GM23338 (cell line): ENCODE data around the gene SLC27A4. TPM values are rescaled to one million over a fixed set of nuclear protein-coding genes. Genes with fewer than 3 reads are reported as not detected.

Experiments used
- ATAC-seq: fragments of 200-7000 bp; cut with Tn5 transposase; 3 replicates; pipeline ENCODE4 v1.9.1; 2020
- DNase-seq: peaks from one replicate; pipeline ENCODE4 v3.0.0-alpha.2; 2015; ENCODE audit warnings: low spot score
- H2AFZ ChIP-seq: fragments of 200-600 bp; sonication (generic); 2 replicates; pipeline ENCODE4 v1.8.0; 2016; ENCODE audit warnings: antibody characterized with exemption, mild to moderate bottlenecking, moderate library complexity
- H3F3A ChIP-seq: fragments of 200-600 bp; sonication (generic); replicated peaks from 2 replicates; pipeline ENCODE4 v1.8.0; 2017; ENCODE audit warnings: antibody characterized with exemption, mixed run types, low read depth
- H3K27ac ChIP-seq: fragments of 200-600 bp; sonication (generic); 2 replicates; pipeline ENCODE4 v1.6.1; 2016; ENCODE audit warnings: low read depth
- H3K27me3 ChIP-seq: fragments of 200-600 bp; sonication (generic); 2 replicates; pipeline ENCODE4 v1.8.0; 2016; ENCODE audit warnings: mild to moderate bottlenecking, mixed run types, moderate library complexity; ENCODE audit not compliant: insufficient read depth
- H3K36me3 ChIP-seq: fragments of 200-600 bp; sonication (generic); 2 replicates; pipeline ENCODE4 v1.8.0; 2016; ENCODE audit warnings: mild to moderate bottlenecking; ENCODE audit not compliant: insufficient read depth
- H3K4me1 ChIP-seq: fragments of 200-600 bp; sonication (generic); 2 replicates; pipeline ENCODE4 v1.8.0; 2016; ENCODE audit warnings: mild to moderate bottlenecking, moderate library complexity; ENCODE audit not compliant: insufficient read depth
- H3K4me2 ChIP-seq: fragments of 200-600 bp; sonication (generic); 2 replicates; pipeline ENCODE4 v1.7.1; 2017; ENCODE audit warnings: mixed run types
- H3K4me3 ChIP-seq: fragments of 200-600 bp; sonication (generic); 2 replicates; pipeline ENCODE4 v1.6.1; 2016; ENCODE audit warnings: mixed run types
- H3K79me2 ChIP-seq: fragments of 200-600 bp; sonication (generic); replicated peaks from 2 replicates; pipeline ENCODE4 v1.8.0; 2017; ENCODE audit warnings: mild to moderate bottlenecking; ENCODE audit not compliant: insufficient read depth
- H3K9me2 ChIP-seq: fragments of 200-600 bp; sonication (generic); 2 replicates; pipeline ENCODE4 v1.8.0; 2017; ENCODE audit not compliant: insufficient read depth
- H4K20me1 ChIP-seq: fragments of 200-600 bp; sonication (generic); replicated peaks from 2 replicates; pipeline ENCODE4 v1.8.0; 2017; ENCODE audit warnings: mild to moderate bottlenecking; ENCODE audit not compliant: insufficient read depth
- H3K27ac Mint-ChIP-seq: 2 replicates; pipeline ENCODE4 v1.8.0; 2020; ENCODE audit warnings: inconsistent platforms, mild to moderate bottlenecking, moderate library complexity, mixed read lengths
- H3K27me3 Mint-ChIP-seq: 3 replicates; pipeline ENCODE4 v1.8.0; 2022; ENCODE audit warnings: low read depth, mild to moderate bottlenecking, moderate library complexity, mixed read lengths, inconsistent platforms; ENCODE audit not compliant: insufficient read depth, poor library complexity
- H3K36me3 Mint-ChIP-seq: 3 replicates; pipeline ENCODE4 v1.8.0; 2021; ENCODE audit warnings: low read depth, mild to moderate bottlenecking, inconsistent platforms, moderate library complexity, mixed read lengths
- H3K4me1 Mint-ChIP-seq: 3 replicates; pipeline ENCODE4 v1.8.0; 2020; ENCODE audit warnings: mild to moderate bottlenecking, inconsistent platforms, mixed read lengths
- H3K4me3 Mint-ChIP-seq: 3 replicates; pipeline ENCODE4 v1.8.0; 2021; ENCODE audit warnings: moderate library complexity, mild to moderate bottlenecking, inconsistent platforms, mixed read lengths
- H3K9me3 Mint-ChIP-seq: 3 replicates; pipeline ENCODE4 v1.8.0; 2020; ENCODE audit warnings: moderate library complexity, mild to moderate bottlenecking, inconsistent platforms, mixed read lengths
- CREB1 ChIP-seq: fragments of 250-450 bp; sonication (Bioruptor Pico); IDR thresholded peaks from 2 replicates; pipeline ENCODE4 v1.5.0; 2020; ENCODE audit warnings: low read depth, mild to moderate bottlenecking, moderate library complexity
- CTCF ChIP-seq, 2 experiments: fragments of 200-600 bp in 1 of 2; sonication (generic) in 1 of 2; conservative IDR thresholded peaks; 2 replicates each; pipeline versions ENCODE4 v1.5.1 to v1.6.1; 2016 to 2017; ENCODE audit warnings: antibody characterized with exemption in 2 of 2, low read depth in 2 of 2, mild to moderate bottlenecking in 2 of 2, moderate library complexity in 1 of 2
- ETS1 ChIP-seq: IDR thresholded peaks from 2 replicates; pipeline ENCODE4 v1.6.1; 2016; ENCODE audit warnings: antibody characterized with exemption
- EZH2 ChIP-seq: fragments of 200-600 bp; sonication (generic); IDR thresholded peaks from one replicate; pipeline ENCODE4 v1.8.0; 2017; ENCODE audit warnings: antibody characterized with exemption, mild to moderate bottlenecking, low read depth; ENCODE audit not compliant: unreplicated experiment
- EZH2phosphoT487 ChIP-seq: fragments of 200-600 bp; sonication (generic); IDR thresholded peaks from one replicate; pipeline ENCODE4 v1.8.1; 2018; ENCODE audit warnings: antibody characterized with exemption; ENCODE audit not compliant: unreplicated experiment
- JUNB ChIP-seq: IDR thresholded peaks from one replicate; pipeline ENCODE4 v1.6.1; 2016; ENCODE audit warnings: antibody characterized with exemption; ENCODE audit not compliant: unreplicated experiment
- NANOG ChIP-seq: IDR thresholded peaks from 2 replicates; pipeline ENCODE4 v1.6.1; 2016; ENCODE audit warnings: antibody characterized with exemption, borderline replicate concordance
- POLR2AphosphoS5 ChIP-seq: IDR thresholded peaks from 2 replicates; pipeline ENCODE4 v1.6.1; 2016; ENCODE audit warnings: antibody characterized with exemption, low read depth
- STAT1 ChIP-seq: IDR thresholded peaks from one replicate; pipeline ENCODE4 v1.6.1; 2016; ENCODE audit warnings: antibody characterized with exemption; ENCODE audit not compliant: unreplicated experiment
- ZNF114 ChIP-seq: fragments of 250-450 bp; sonication (Bioruptor Pico); IDR thresholded peaks from 2 replicates; pipeline ENCODE4 v1.5.0; 2020; ENCODE audit warnings: mild to moderate bottlenecking, moderate library complexity
- ZNF331 ChIP-seq: fragments of 250-450 bp; sonication (Bioruptor Pico); IDR thresholded peaks from 2 replicates; pipeline ENCODE4 v1.5.0; 2020; ENCODE audit warnings: low read depth, mild to moderate bottlenecking, moderate library complexity
- ZNF462 ChIP-seq: fragments of 250-450 bp; sonication (Bioruptor Pico); IDR thresholded peaks from 2 replicates; pipeline ENCODE4 v1.5.0; 2020; ENCODE audit warnings: mild to moderate bottlenecking, moderate library complexity
- polyA plus RNA-seq: library from polyadenylated mRNA; unstranded; fragments of >200 nt; fragmentation: Nextera tagmentation; extraction: Ambion mirVana; gene quantifications from 2 replicates; pipeline ENCODE4 v1.2.1, GENCODE V29; 2016
- total RNA-seq: library from RNA; depleted of rRNA; stranded (reverse); fragments of >200 nt; shearing (Covaris generic); gene quantifications from 2 replicates; pipeline ENCODE4 v1.2.3, GENCODE V29; 2014
- TF ChIP-seq, protein P1 (sequence below): IDR thresholded peaks from one replicate; pipeline ENCODE4 v1.6.1; 2018; ENCODE audit warnings: antibody characterized with exemption; ENCODE audit not compliant: unreplicated experiment

SLC27A4 gene
- total and polyA plus RNA-seq, 2 experiments from 2014 or later = 7.9 to 25.3 TPM

DNA sequence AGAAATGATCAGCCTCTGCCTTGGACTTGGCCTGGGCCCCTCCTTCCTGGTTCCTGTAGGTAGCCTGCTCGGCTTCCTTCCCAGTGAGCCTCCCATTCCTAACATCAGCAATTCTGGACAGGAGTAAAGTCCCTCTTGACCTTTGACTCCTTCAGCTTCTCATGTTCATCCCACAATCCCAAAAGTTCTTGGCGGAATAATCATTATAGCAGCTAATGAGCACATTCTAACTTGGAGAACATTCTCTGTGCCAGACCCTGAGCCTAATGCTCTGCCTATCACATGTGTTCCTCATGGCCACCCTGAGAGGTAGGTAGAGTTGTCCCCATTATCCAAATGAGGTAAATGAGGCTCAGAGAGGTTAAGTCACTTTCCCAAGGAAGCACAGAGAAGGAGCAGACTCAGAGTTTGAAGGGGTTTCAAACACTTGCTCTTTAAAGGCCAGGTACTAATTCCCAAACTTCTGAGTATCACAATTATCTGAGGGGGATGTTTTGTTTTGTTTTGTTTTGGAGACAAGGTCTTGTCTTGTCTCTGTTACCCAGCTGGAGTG is 43.0 kb upstream of the SLC27A4 start:
- no peak for ATAC-seq
- Mint-ChIP-seq H3K27ac (no peak overlapping the region), H3K9me3 (no peaks in the 10 kb centered on the region)

More for the DNA sequence above, 43.0 kb upstream of the SLC27A4 start:
- Histone ChIP-seq H3K36me3 (no peaks in the 10 kb centered on the region), H3F3A (0 out of 2 replicates have a peak, but pooled peaks cover 2% of the 10 kb centered on the region), H4K20me1 (no peaks in the 10 kb centered on the region), H3K79me2 (no peaks in the 10 kb centered on the region), H3K9me2 (no peaks in the 10 kb centered on the region), H3K27ac (no peak overlapping the region), H3K4me1 (no peaks in the 10 kb centered on the region; the same call in 1 of the 2 replicates), H3K4me2 (no peak overlapping the region), H2AFZ (no peak overlapping the region), H3K4me3 (no peak overlapping the region), H3K27me3 (no peaks in the 10 kb centered on the region)
- H3K4me1 Mint-ChIP-seq = peaks cover 3% of the 10 kb centered on the region; the same call in 2 of the 3 replicates
- no peaks in the 10 kb centered on the region for H3K36me3 Mint-ChIP-seq
- peaks cover 9% of the 10 kb centered on the region for H3K27me3 Mint-ChIP-seq
- no peak overlapping the region for H3K4me3 Mint-ChIP-seq
- TF ChIP-seq EZH2phosphoT487 (no peak), STAT1 (no peak), JUNB (no peak), CTCF (conservative IDR thresholded peaks at IDR 0.05; ENCODE audit: low read depth in 2 of 2) (no peak), ZNF331 (no peak), EZH2 (no peak), POLR2AphosphoS5 (no peak), CREB1 (CRISPR knock-in tag) (no peak), ETS1 (no peak), ZNF462 (CRISPR knock-in tag) (no peak), ZNF114 (CRISPR knock-in tag) (no peak), NANOG (no peak)
- TF ChIP-seq, protein P1, sequence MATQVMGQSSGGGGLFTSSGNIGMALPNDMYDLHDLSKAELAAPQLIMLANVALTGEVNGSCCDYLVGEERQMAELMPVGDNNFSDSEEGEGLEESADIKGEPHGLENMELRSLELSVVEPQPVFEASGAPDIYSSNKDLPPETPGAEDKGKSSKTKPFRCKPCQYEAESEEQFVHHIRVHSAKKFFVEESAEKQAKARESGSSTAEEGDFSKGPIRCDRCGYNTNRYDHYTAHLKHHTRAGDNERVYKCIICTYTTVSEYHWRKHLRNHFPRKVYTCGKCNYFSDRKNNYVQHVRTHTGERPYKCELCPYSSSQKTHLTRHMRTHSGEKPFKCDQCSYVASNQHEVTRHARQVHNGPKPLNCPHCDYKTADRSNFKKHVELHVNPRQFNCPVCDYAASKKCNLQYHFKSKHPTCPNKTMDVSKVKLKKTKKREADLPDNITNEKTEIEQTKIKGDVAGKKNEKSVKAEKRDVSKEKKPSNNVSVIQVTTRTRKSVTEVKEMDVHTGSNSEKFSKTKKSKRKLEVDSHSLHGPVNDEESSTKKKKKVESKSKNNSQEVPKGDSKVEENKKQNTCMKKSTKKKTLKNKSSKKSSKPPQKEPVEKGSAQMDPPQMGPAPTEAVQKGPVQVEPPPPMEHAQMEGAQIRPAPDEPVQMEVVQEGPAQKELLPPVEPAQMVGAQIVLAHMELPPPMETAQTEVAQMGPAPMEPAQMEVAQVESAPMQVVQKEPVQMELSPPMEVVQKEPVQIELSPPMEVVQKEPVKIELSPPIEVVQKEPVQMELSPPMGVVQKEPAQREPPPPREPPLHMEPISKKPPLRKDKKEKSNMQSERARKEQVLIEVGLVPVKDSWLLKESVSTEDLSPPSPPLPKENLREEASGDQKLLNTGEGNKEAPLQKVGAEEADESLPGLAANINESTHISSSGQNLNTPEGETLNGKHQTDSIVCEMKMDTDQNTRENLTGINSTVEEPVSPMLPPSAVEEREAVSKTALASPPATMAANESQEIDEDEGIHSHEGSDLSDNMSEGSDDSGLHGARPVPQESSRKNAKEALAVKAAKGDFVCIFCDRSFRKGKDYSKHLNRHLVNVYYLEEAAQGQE = no peak
- no peak for DNase-seq
